Neural crest cell (in vitro differentiated cells): Measurements from ENCODE around the gene MYORG. TPM values are rescaled to one million over a fixed set of nuclear protein-coding genes. Genes with fewer than 3 reads are reported as not detected.
"Not testable (repeated sequence)": the region's sequence is repeated elsewhere in the genome, so short reads cannot be mapped to it uniquely, and the experiment has no call there.

ENCODE experiments used
- DNase-seq: peaks from one replicate; pipeline ENCODE4 v3.0.0; 2021; ENCODE audit warnings: low read depth, mixed read lengths, low spot score
- H3K27ac Mint-ChIP-seq: one replicate; pipeline ENCODE4 v1.8.0; 2021; ENCODE audit warnings: mild to moderate bottlenecking, mixed read lengths; ENCODE audit not compliant: unreplicated experiment
- H3K27me3 Mint-ChIP-seq: 2 replicates; pipeline ENCODE4 v1.8.0; 2021; ENCODE audit warnings: low read depth, mild to moderate bottlenecking, mixed read lengths
- H3K36me3 Mint-ChIP-seq: 2 replicates; pipeline ENCODE4 v1.8.0; 2021; ENCODE audit warnings: low read depth, mild to moderate bottlenecking, mixed read lengths
- H3K4me1 Mint-ChIP-seq: 2 replicates; pipeline ENCODE4 v1.8.0; 2021; ENCODE audit warnings: mixed read lengths
- H3K4me3 Mint-ChIP-seq: one replicate; pipeline ENCODE4 v1.8.0; 2021; ENCODE audit warnings: mild to moderate bottlenecking, mixed read lengths
- H3K9me3 Mint-ChIP-seq: 2 replicates; pipeline ENCODE4 v1.8.0; 2021; ENCODE audit warnings: mixed read lengths
- CTCF ChIP-seq: fragments of 200-600 bp; sonication (generic); conservative IDR thresholded peaks from 2 replicates; pipeline ENCODE4 v1.5.0; 2021; ENCODE audit warnings: antibody characterized with exemption, mild to moderate bottlenecking
- total RNA-seq: library from RNA; stranded (reverse); gene quantifications from 2 replicates; pipeline ENCODE4 v1.2.1, GENCODE V29; 2021

Gene MYORG
- total RNA-seq, 1 donor from 2014 or later, result 2.0 TPM

- TF ChIP-seq CTCF, result no peak
- Mint-ChIP-seq H3K4me3 (no peak overlapping the region), H3K27me3 (peaks cover 20% of the 10 kb centered on the region), H3K36me3 (peaks cover 17% of the 10 kb centered on the region), H3K4me1 (peaks cover 8% of the 10 kb centered on the region), H3K9me3 (no peaks in the 10 kb centered on the region), H3K27ac (no peak overlapping the region)
- no peak for DNase-seq
Observed at GRCh38 chr9:34370970-34371880, 5.5 kb downstream of the MYORG start.

DNA sequence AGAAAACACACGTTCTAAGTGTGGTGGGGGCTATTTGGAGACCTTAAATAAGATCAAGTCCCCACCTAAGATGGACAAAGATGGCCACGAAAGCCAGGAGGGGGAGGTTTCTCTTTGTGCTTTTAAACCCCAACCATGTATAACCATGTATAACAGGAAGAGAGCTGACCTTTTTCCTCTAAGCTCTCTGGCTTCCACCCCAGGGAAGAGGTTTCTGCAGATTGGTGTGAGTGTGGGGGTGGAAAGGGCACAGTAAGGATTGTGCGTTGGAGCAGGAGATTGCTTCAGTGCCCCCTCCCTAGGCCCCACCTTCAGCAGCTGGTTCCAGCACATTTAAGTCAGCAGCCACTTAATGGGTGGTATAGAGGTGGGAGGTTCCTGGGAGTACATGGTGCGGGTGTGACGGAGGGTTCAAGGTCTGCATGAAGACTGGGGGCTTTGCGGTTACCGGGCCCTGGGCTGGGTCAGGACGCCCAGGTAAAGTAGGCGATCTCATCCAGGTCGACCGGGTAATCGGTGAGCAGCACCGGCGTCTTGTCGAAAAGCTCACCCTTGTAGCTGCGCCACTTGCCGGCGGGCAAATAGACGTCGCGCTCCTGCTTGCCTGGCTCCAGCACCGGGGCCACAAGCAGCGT, 6.2 kb downstream of the MYORG start:
- peaks cover 17% of the 10 kb centered on the region for H3K36me3 Mint-ChIP-seq
- no peak for DNase-seq
- H3K27me3 Mint-ChIP-seq, result peaks cover 12% of the 10 kb centered on the region
- TF ChIP-seq CTCF, result no peak
- peaks cover 3% of the 10 kb centered on the region for H3K4me1 Mint-ChIP-seq
- no peak overlapping the region for H3K27ac Mint-ChIP-seq
- no peaks in the 10 kb centered on the region for H3K9me3 Mint-ChIP-seq
- no peak overlapping the region for H3K4me3 Mint-ChIP-seq

GRCh38 chr9:34369636-34370035, 7.1 kb downstream of the MYORG start:
- no peak overlapping the region for H3K27ac Mint-ChIP-seq
- peaks cover 17% of the 10 kb centered on the region for H3K36me3 Mint-ChIP-seq
- H3K27me3 Mint-ChIP-seq, result peaks cover 6% of the 10 kb centered on the region
- no peaks in the 10 kb centered on the region for H3K4me1 Mint-ChIP-seq
- DNase-seq, result no peak
- no peak for TF ChIP-seq CTCF
- H3K4me3 Mint-ChIP-seq, result no peak overlapping the region
- no peaks in the 10 kb centered on the region for H3K9me3 Mint-ChIP-seq

GRCh38 chr9:34368796-34369195, 7.9 kb downstream of the MYORG start:
- not testable (repeated sequence) for DNase-seq, H3K27me3 Mint-ChIP-seq, H3K4me3 Mint-ChIP-seq, H3K27ac Mint-ChIP-seq, H3K4me1 Mint-ChIP-seq, H3K9me3 Mint-ChIP-seq
- peaks cover 13% of the 10 kb centered on the region for H3K36me3 Mint-ChIP-seq

- H3K27me3 Mint-ChIP-seq, H3K9me3 Mint-ChIP-seq, DNase-seq, H3K4me3 Mint-ChIP-seq, H3K27ac Mint-ChIP-seq: not testable (repeated sequence)
- peaks cover 13% of the 10 kb centered on the region for H3K36me3 Mint-ChIP-seq
- H3K4me1 Mint-ChIP-seq, result peaks cover 16% of the 10 kb centered on the region
Observed at GRCh38 chr9:34367751-34368410, 8.8 kb downstream of the MYORG start.

DNA sequence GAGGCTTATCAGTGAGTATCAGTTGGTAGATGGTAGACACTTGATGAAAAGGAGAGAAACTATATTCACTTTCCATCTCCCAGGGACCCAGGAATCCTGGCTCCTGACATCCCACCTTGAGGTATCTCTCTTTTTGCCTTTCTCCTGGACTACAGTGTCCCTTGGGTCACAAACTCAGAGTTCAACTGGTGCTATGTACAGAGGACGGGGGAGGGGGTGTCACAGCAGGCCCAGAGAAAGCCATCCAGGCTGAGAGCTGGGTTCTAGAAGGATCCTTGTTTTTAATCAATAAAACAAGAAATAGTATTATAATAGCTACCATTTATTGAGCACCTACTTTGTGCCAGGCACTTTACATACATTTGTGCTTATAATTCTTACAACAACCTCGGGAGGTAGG, 10.3 kb downstream of the MYORG start:
- Mint-ChIP-seq H3K36me3 (peaks cover 13% of the 10 kb centered on the region), H3K4me1 (peaks cover 20% of the 10 kb centered on the region), H3K27ac (no peak overlapping the region), H3K4me3 (no peak overlapping the region), H3K9me3 (no peaks in the 10 kb centered on the region), H3K27me3 (peaks cover 2% of the 10 kb centered on the region)
- DNase-seq, result no peak
- TF ChIP-seq CTCF, result no peak
